Measurements from ENCODE around the gene HDLBP. TPM values are rescaled to one million over a fixed set of nuclear protein-coding genes. Genes with fewer than 3 reads are reported as not detected.
A peak's percentile ranks its signal among the peaks of the same experiment; 100 is the strongest.

HDLBP gene
- total and polyA plus RNA-seq, 2 experiments from 2014 or later: 613 to 711 TPM

DNA sequence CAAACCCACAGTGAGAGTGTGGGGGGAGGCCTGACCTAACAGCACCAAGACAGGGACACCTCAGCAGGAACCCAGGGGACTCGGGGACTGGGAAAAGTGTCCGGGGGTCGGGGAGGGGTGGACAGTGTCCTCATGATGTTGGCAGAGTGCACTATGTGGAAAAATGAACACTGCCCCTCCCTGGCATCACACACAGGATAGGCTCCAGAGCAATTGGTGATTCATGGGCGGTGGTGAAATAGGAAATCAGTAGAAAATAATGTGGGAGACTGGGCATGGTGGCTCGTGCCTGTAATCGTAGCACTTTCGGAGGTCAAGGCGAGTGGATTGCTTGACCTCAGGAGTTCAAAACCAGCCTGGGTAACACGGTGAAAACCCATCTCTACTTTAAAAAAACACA lies 130.6 kb downstream of the HDLBP start:
- Histone ChIP-seq H2AFZ (no peak overlapping the region), H3K9me3 (ENCODE audit: low read depth) (no peaks in the 10 kb centered on the region), H3K27me3 (replicated peaks; ENCODE audit: insufficient read depth) (no peaks in the 10 kb centered on the region), H3F3A (ENCODE audit: insufficient read depth) (0 out of 2 replicates have a peak, but pooled peaks cover 6% of the 10 kb centered on the region), H3K4me1 (ENCODE audit: insufficient read depth) (peaks cover 6% of the 10 kb centered on the region), H3K9me2 (ENCODE audit: insufficient read depth) (no peaks in the 10 kb centered on the region), H3K79me2 (ENCODE audit: insufficient read depth) (no peaks in the 10 kb centered on the region), H4K20me1 (ENCODE audit: insufficient read depth) (no peaks in the 10 kb centered on the region), H3K9ac (no peak overlapping the region), H3K4me3 (no peak overlapping the region), H3K4me2 (ENCODE audit: unreplicated experiment) (no peak overlapping the region), H3K27ac (no peak overlapping the region), H3K36me3 (ENCODE audit: low read depth) (peaks cover 3% of the 10 kb centered on the region; the same call in 1 of the 2 replicates)
- no peak for TF ChIP-seq EZH2phosphoT487 (IDR thresholded peaks at IDR 0.05; ENCODE audit: insufficient read depth, low read depth)
- WGBS, 2 experiments (ENCODE audit: low coverage in 1 of 2, low lambda C conversion rate in 2 of 2, missing lambda C conversion rate in 2 of 2): 32 to 37% methylated on average over 9 of the region's 9 CpGs
- peak; percentile 53 for DNase-seq
- in situ Hi-C loops (cut with MboI): no loop called here

DNA sequence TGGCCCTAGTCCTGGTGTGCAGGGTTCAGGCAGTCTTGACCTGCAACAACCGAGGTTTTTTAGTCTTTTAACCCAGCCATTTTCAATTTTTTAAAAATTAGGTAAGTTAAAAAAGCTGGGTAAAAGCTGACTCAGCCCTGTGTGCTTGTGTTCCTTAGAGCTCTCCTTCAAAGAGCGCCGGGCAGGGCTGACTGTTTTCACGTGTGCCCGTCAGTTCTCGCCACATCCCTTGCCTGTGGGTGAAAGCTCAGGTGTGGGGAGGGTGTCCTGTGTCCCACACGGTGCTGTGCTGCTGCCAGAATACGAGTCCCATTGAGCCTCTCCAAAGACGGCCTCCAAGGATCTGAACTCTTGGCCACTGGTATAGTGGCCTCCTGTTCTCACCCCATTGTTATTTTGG lies 132.3 kb downstream of the HDLBP start:
- Histone ChIP-seq H3K27me3 (replicated peaks; ENCODE audit: insufficient read depth) (no peaks in the 10 kb centered on the region), H3K27ac (no peak overlapping the region), H3K9me3 (ENCODE audit: low read depth) (no peaks in the 10 kb centered on the region), H3K79me2 (ENCODE audit: insufficient read depth) (no peaks in the 10 kb centered on the region), H3K36me3 (ENCODE audit: low read depth) (peaks cover 3% of the 10 kb centered on the region; the same call in 1 of the 2 replicates), H4K20me1 (ENCODE audit: insufficient read depth) (no peaks in the 10 kb centered on the region), H3K4me1 (ENCODE audit: insufficient read depth) (peaks cover 13% of the 10 kb centered on the region), H3K4me3 (no peak overlapping the region), H2AFZ (no peak overlapping the region), H3K9me2 (ENCODE audit: insufficient read depth) (no peaks in the 10 kb centered on the region), H3K4me2 (ENCODE audit: unreplicated experiment) (no peak overlapping the region), H3F3A (ENCODE audit: insufficient read depth) (peaks cover 19% of the 10 kb centered on the region), H3K9ac (no peak overlapping the region)
- in situ Hi-C loops (cut with MboI): no loop called here
- 86 to 87% methylated on average over 9 of the region's 9 CpGs for WGBS, 2 experiments (ENCODE audit: low coverage in 1 of 2, low lambda C conversion rate in 2 of 2, missing lambda C conversion rate in 2 of 2)
- TF ChIP-seq EZH2 (IDR thresholded peaks at IDR 0.05; ENCODE audit: insufficient read depth, poor library complexity, severe bottlenecking): no peak
- TF ChIP-seq EZH2phosphoT487 (IDR thresholded peaks at IDR 0.05; ENCODE audit: insufficient read depth, low read depth): no peak
- DNase-seq: no peak

DNA sequence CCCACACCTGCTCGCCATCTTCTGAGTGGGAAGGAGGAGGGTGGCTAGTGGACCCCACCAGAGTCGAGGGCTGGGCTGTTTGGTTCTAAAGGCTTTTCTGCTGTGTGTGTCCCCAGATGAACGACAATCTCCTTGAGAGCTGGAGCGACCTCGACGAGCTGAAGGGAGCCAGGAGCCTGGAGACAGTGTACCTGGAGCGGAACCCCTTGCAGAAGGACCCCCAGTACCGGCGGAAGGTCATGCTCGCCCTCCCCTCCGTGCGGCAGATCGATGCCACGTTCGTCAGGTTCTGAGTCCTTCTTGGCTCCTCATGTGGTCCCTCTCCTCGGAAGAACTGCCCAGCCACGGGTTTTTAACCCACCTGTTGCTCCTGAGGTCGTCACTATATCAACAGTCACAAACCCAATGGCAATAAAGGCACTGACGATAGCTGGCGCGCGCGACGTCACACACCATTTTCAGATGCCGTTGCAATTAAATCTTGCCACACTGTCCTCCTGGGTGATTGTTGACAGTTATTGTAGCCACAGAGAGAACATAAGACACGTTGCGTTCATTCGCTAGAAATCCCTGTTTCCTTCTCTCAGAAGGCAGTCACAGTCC lies 132.8 kb downstream of the HDLBP start:
- Histone ChIP-seq H3K79me2 (ENCODE audit: insufficient read depth) (no peaks in the 10 kb centered on the region), H3F3A (ENCODE audit: insufficient read depth) (peaks cover 19% of the 10 kb centered on the region), H4K20me1 (ENCODE audit: insufficient read depth) (no peaks in the 10 kb centered on the region), H2AFZ (no peak overlapping the region), H3K4me1 (ENCODE audit: insufficient read depth) (peaks cover 13% of the 10 kb centered on the region), H3K27ac (no peak overlapping the region), H3K27me3 (replicated peaks; ENCODE audit: insufficient read depth) (no peaks in the 10 kb centered on the region), H3K36me3 (ENCODE audit: low read depth) (peaks cover 3% of the 10 kb centered on the region; the same call in 1 of the 2 replicates), H3K4me3 (no peak overlapping the region), H3K9me2 (ENCODE audit: insufficient read depth) (no peaks in the 10 kb centered on the region), H3K9me3 (ENCODE audit: low read depth) (no peaks in the 10 kb centered on the region), H3K4me2 (ENCODE audit: unreplicated experiment) (no peak overlapping the region), H3K9ac (no peak overlapping the region)
- DNase-seq: no peak
- in situ Hi-C loops (cut with MboI): no loop called here
- TF ChIP-seq EZH2phosphoT487 (IDR thresholded peaks at IDR 0.05; ENCODE audit: insufficient read depth, low read depth) (no peak), EZH2 (IDR thresholded peaks at IDR 0.05; ENCODE audit: insufficient read depth, poor library complexity, severe bottlenecking) (no peak)
- 88 to 91% methylated on average over 27 to 28 of the region's 28 CpGs for whole genome bisulfite sequencing, 2 experiments (ENCODE audit: low coverage in 1 of 2, low lambda C conversion rate in 2 of 2, missing lambda C conversion rate in 2 of 2)

DNA sequence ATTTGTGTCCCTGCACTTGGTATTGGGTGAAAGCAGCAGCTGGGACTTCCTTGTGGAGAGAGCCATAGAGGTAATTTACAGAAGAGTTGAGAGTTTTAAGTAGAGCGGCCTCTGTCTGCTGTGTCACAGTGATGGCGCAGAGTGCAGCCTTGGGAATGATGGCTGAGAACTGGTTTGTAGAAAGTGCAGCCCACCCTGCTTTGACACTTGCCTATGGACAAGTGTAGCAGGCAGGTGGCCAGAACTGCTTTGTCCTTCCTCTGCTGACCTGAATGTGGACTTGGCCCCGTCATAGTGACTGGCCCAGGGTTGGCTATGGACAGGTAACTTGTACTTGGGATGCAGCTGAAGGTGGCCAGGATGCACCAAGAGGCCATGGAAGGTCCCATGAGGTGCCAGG lies 133.3 kb downstream of the HDLBP start:
- H2AFZ ChIP-seq: no peak overlapping the region
- H3K9me2 ChIP-seq (ENCODE audit: insufficient read depth): no peaks in the 10 kb centered on the region
- peaks cover 19% of the 10 kb centered on the region for H3F3A ChIP-seq (ENCODE audit: insufficient read depth)
- H3K4me2 ChIP-seq (ENCODE audit: unreplicated experiment): no peak overlapping the region
- no peaks in the 10 kb centered on the region for H3K79me2 ChIP-seq (ENCODE audit: insufficient read depth)
- H3K27ac ChIP-seq: no peak overlapping the region
- no peak overlapping the region for H3K4me3 ChIP-seq
- H4K20me1 ChIP-seq (ENCODE audit: insufficient read depth): no peaks in the 10 kb centered on the region
- peaks cover 13% of the 10 kb centered on the region for H3K4me1 ChIP-seq (ENCODE audit: insufficient read depth)
- H3K9me3 ChIP-seq (ENCODE audit: low read depth): no peaks in the 10 kb centered on the region
- H3K27me3 ChIP-seq (replicated peaks; ENCODE audit: insufficient read depth): no peaks in the 10 kb centered on the region
- H3K36me3 ChIP-seq (ENCODE audit: low read depth): peaks cover 3% of the 10 kb centered on the region; the same call in 1 of the 2 replicates
- no peak for DNase-seq
- TF ChIP-seq EZH2phosphoT487 (IDR thresholded peaks at IDR 0.05; ENCODE audit: insufficient read depth, low read depth) (no peak), EZH2 (IDR thresholded peaks at IDR 0.05; ENCODE audit: insufficient read depth, poor library complexity, severe bottlenecking) (no peak)
- in situ Hi-C loops (cut with MboI): no loop called here
- WGBS, 2 experiments (ENCODE audit: low coverage in 1 of 2, low lambda C conversion rate in 2 of 2, missing lambda C conversion rate in 2 of 2): 97 to 100% methylated on average over 3 of the region's 3 CpGs
- H3K9ac ChIP-seq: no peak overlapping the region
